ENCODE data around the gene EIF3K. TPM values are rescaled to one million over a fixed set of nuclear protein-coding genes. Genes with fewer than 3 reads are reported as not detected.
A peak's percentile ranks its signal among the peaks of the same experiment; 100 is the strongest.

EIF3K gene
- total RNA-seq, 4 donors from 2014 or later = 392 to 489 (median 414) TPM

DNA sequence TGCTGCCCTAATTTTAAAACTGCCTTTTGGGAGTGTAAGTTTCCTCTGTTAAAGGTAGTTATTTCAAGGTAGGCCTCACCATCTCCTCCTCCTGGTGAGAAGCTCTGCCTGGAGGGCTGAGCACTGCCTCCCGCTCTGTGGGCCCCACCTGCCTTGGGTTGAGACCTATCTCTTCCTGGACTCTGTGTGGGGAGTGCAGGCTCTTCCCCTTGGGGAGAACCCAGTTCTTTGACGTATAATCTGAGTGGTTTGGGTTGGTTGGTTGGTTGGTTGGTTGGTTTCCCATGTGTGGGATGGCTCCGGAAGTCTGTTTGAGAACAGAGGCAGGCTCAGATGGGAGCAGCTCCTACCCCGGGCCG is 67.5 kb downstream of the EIF3K start:
- H3K4me1 ChIP-seq = peaks cover 29 to 100% (median 59%) of the 10 kb centered on the region in 3 donors
- H3K9me3 ChIP-seq = no peaks in the 10 kb centered on the region
- no peak for ATAC-seq
- H3K27me3 ChIP-seq = no peaks in the 10 kb centered on the region
- TF ChIP-seq POLR2A (IDR thresholded peaks at IDR 0.05) = no peak
- no peak for TF ChIP-seq EP300 (IDR thresholded peaks at IDR 0.05)
- TF ChIP-seq CTCF (IDR thresholded peaks at IDR 0.05) = no peak
- no peak for TF ChIP-seq POLR2AphosphoS5 (IDR thresholded peaks at IDR 0.05)
- H3K36me3 ChIP-seq = no peaks in the 10 kb centered on the region
- no peak overlapping the region for H3K4me3 ChIP-seq
- H3K27ac ChIP-seq = peak overlapping the region; percentile 92 to 97 (median 94)
- 100% methylated on average over 1 of the region's 5 CpGs; no CpG with 5 or more reads in 1 of the 2 donors for WGBS, 2 donors (ENCODE audit: low coverage in 1 of 2)

Other genes starting within 250 kb of the EIF3K start
- 100 to 1,000 TPM; 161 to 208 (median 171) TPM for gene PSMD8, start 244.6 kb upstream of the EIF3K start, total RNA-seq
- under 1 TPM in 1 of 4 donors, not detected in 3; 0.12 TPM for gene GGN, start 231.2 kb upstream of the EIF3K start, total RNA-seq
- under 1 TPM; 0.05 to 0.81 (median 0.33) TPM for gene SPRED3, start 230.5 kb upstream of the EIF3K start, total RNA-seq
- 10 to 100 TPM in 2 of 4 donors, 1 to 10 TPM in 2; 8.7 to 27.1 (median 15.9) TPM for gene FAM98C, start 216.1 kb upstream of the EIF3K start, total RNA-seq
- gene RASGRP4, start 193.0 kb upstream of the EIF3K start, total RNA-seq = 1 to 10 TPM; 1.2 to 4.7 (median 4.0) TPM
- gene RYR1, start 185.5 kb upstream of the EIF3K start, total RNA-seq = 1 to 10 TPM in 3 of 4 donors, under 1 TPM in 1; 0.82 to 1.6 (median 1.5) TPM
- 10 to 100 TPM in 1 of 4 donors, 1 to 10 TPM in 2, under 1 TPM in 1; 0.62 to 16.1 (median 3.1) TPM for gene MAP4K1, start 1.2 kb upstream of the EIF3K start, total RNA-seq
- gene ACTN4, start 28.5 kb downstream of the EIF3K start, total RNA-seq = 100 to 1,000 TPM; 337 to 938 (median 507) TPM
- gene CAPN12, start 125.3 kb downstream of the EIF3K start, total RNA-seq = 1 to 10 TPM in 2 of 4 donors, under 1 TPM in 1, not detected in 1; 0.93 to 2.2 (median 1.1) TPM
- 10 to 100 TPM in 1 of 4 donors, not detected in 3; 25.8 TPM for gene LGALS7, start 154.3 kb downstream of the EIF3K start, total RNA-seq
- 10 to 100 TPM in 1 of 4 donors, 1 to 10 TPM in 2, not detected in 1; 2.1 to 58.4 (median 9.8) TPM for gene LGALS7B, start 170.0 kb downstream of the EIF3K start, total RNA-seq
- 1 to 10 TPM in 2 of 4 donors, under 1 TPM in 1, not detected in 1; 0.27 to 1.6 (median 1.1) TPM for gene LGALS4, start 193.8 kb downstream of the EIF3K start, total RNA-seq
- gene ECH1, start 212.6 kb downstream of the EIF3K start, total RNA-seq = 100 to 1,000 TPM in 2 of 4 donors, 10 to 100 TPM in 2; 88.3 to 162 (median 110) TPM
- gene HNRNPL, start 230.8 kb downstream of the EIF3K start, total RNA-seq = 100 to 1,000 TPM; 173 to 180 (median 174) TPM